ENCODE results near the gene ZBTB20. TPM values are rescaled to one million over a fixed set of nuclear protein-coding genes. Genes with fewer than 3 reads are reported as not detected.
A peak's percentile ranks its signal among the peaks of the same experiment; 100 is the strongest.

ZBTB20 gene
- total and polyA plus RNA-seq, 4 donors = 0.69 to 128 (median 51.7) TPM

GRCh38 chr3:114293838-114294535 is 853.1 kb downstream of the ZBTB20 start, which contains the start of gene TIGIT:
TSS of gene TIGIT (plus strand) at chr3:114294028. CDS start at chr3:114294062, 34 bp downstream.
- Histone ChIP-seq H3K27me3 (ENCODE audit: control insufficient read depth in 1 of 2, insufficient read depth in 2 of 2, low read length in 1 of 2) (no peaks in the 10 kb centered on the region), H3K4me1 (ENCODE audit: control insufficient read depth in 1 of 2, insufficient read depth in 2 of 2, low read length in 2 of 2) (no peaks in the 10 kb centered on the region), H3K27ac (ENCODE audit: low read depth in 1 of 2, low read length in 2 of 2) (no peak within 1 kb of the TSS), H3K36me3 (ENCODE audit: control insufficient read depth in 1 of 2, insufficient read depth in 2 of 2, low read length in 1 of 2) (no peaks in the 10 kb centered on the region), H3K9me3 (ENCODE audit: control insufficient read depth, low read length) (no peaks in the 10 kb centered on the region), H3K4me3 (ENCODE audit: low read length in 2 of 2) (no peak within 1 kb of the TSS)
- no peak for DNase-seq
- ATAC-seq (ENCODE audit: low FRiP score) = no peak
- intact Hi-C loops (cut with DNase I) = no loop called here
- WGBS, 2 donors = 86 to 88% methylated on average over 7 of the region's 7 CpGs

- DNase-seq (peak; percentile 70 to 84), ATAC-seq (ENCODE audit: low FRiP score) (peak; percentile 68)
- WGBS, 2 donors = 52 to 55% methylated on average over 23 of the region's 23 CpGs
- H3K4me1 ChIP-seq (ENCODE audit: control insufficient read depth in 1 of 2, insufficient read depth in 2 of 2, low read length in 2 of 2) = no peaks in the 10 kb centered on the region
- intact Hi-C loops (cut with DNase I) = no loop called here
- H3K4me3 ChIP-seq (ENCODE audit: low read length in 2 of 2) = no peak overlapping the region
- no peaks in the 10 kb centered on the region for H3K9me3 ChIP-seq (ENCODE audit: control insufficient read depth, low read length)
- H3K36me3 ChIP-seq (ENCODE audit: control insufficient read depth in 1 of 2, insufficient read depth in 2 of 2, low read length in 1 of 2) = no peaks in the 10 kb centered on the region
- no peak overlapping the region for H3K27ac ChIP-seq (ENCODE audit: low read depth in 1 of 2, low read length in 2 of 2)
- no peaks in the 10 kb centered on the region for H3K27me3 ChIP-seq (ENCODE audit: control insufficient read depth in 1 of 2, insufficient read depth in 2 of 2, low read length in 1 of 2)
Measured at GRCh38 chr3:114290911-114291901, 855.9 kb downstream of the ZBTB20 start.

- H3K4me1 ChIP-seq (ENCODE audit: control insufficient read depth in 1 of 2, insufficient read depth in 2 of 2, low read length in 2 of 2) = no peaks in the 10 kb centered on the region
- DNase-seq (no peak), ATAC-seq (ENCODE audit: low FRiP score) (no peak)
- no peak overlapping the region for H3K4me3 ChIP-seq (ENCODE audit: low read length in 2 of 2)
- no peaks in the 10 kb centered on the region for H3K27me3 ChIP-seq (ENCODE audit: control insufficient read depth in 1 of 2, insufficient read depth in 2 of 2, low read length in 1 of 2)
- H3K36me3 ChIP-seq (ENCODE audit: control insufficient read depth in 1 of 2, insufficient read depth in 2 of 2, low read length in 1 of 2) = no peaks in the 10 kb centered on the region
- intact Hi-C loops (cut with DNase I) = no loop called here
- H3K27ac ChIP-seq (ENCODE audit: low read depth in 1 of 2, low read length in 2 of 2) = no peak overlapping the region
- 90 to 92% methylated on average over 2 of the region's 2 CpGs for WGBS, 2 donors
- no peaks in the 10 kb centered on the region for H3K9me3 ChIP-seq (ENCODE audit: control insufficient read depth, low read length)
Measured at GRCh38 chr3:114286266-114286665, 860.8 kb downstream of the ZBTB20 start.

GRCh38 chr3:114285648-114286230 is 861.3 kb downstream of the ZBTB20 start:
- DNase-seq = no peak
- no peak overlapping the region for H3K27ac ChIP-seq (ENCODE audit: low read depth in 1 of 2, low read length in 2 of 2)
- intact Hi-C loops (cut with DNase I) = no loop called here
- H3K27me3 ChIP-seq (ENCODE audit: control insufficient read depth in 1 of 2, insufficient read depth in 2 of 2, low read length in 1 of 2) = no peaks in the 10 kb centered on the region
- ATAC-seq (ENCODE audit: low FRiP score) = no peak
- 92 to 95% methylated on average over 3 of the region's 3 CpGs for WGBS, 2 donors
- no peaks in the 10 kb centered on the region for H3K36me3 ChIP-seq (ENCODE audit: control insufficient read depth in 1 of 2, insufficient read depth in 2 of 2, low read length in 1 of 2)
- no peaks in the 10 kb centered on the region for H3K9me3 ChIP-seq (ENCODE audit: control insufficient read depth, low read length)
- H3K4me3 ChIP-seq (ENCODE audit: low read length in 2 of 2) = no peak overlapping the region
- H3K4me1 ChIP-seq (ENCODE audit: control insufficient read depth in 1 of 2, insufficient read depth in 2 of 2, low read length in 2 of 2) = no peaks in the 10 kb centered on the region

- Histone ChIP-seq H3K4me3 (ENCODE audit: low read length in 2 of 2) (no peak overlapping the region), H3K4me1 (ENCODE audit: control insufficient read depth in 1 of 2, insufficient read depth in 2 of 2, low read length in 2 of 2) (no peaks in the 10 kb centered on the region), H3K27me3 (ENCODE audit: control insufficient read depth in 1 of 2, insufficient read depth in 2 of 2, low read length in 1 of 2) (no peaks in the 10 kb centered on the region), H3K9me3 (ENCODE audit: control insufficient read depth, low read length) (no peaks in the 10 kb centered on the region), H3K27ac (ENCODE audit: low read depth in 1 of 2, low read length in 2 of 2) (no peak overlapping the region), H3K36me3 (ENCODE audit: control insufficient read depth in 1 of 2, insufficient read depth in 2 of 2, low read length in 1 of 2) (no peaks in the 10 kb centered on the region)
- ATAC-seq (ENCODE audit: low FRiP score) (no peak), DNase-seq (no peak)
- intact Hi-C loops (cut with DNase I) = no loop called here
- WGBS, 2 donors = 93 to 95% methylated on average over 1 of the region's 1 CpG
Measured at GRCh38 chr3:114284644-114285043, 862.4 kb downstream of the ZBTB20 start.

Small RNA genes within 50 kb of the gene (microRNA-seq; reads per million reads assigned to microRNA genes)
- gene MIR4796 = 0.99 to 1.2 reads per million in 2 donors

All from aorta (tissue), 5 donors.